PFSK-1 (cell line): ENCODE measurements around the gene RAP1GDS1.

Source experiments
- POLR2AphosphoS5 ChIP-seq: IDR thresholded peaks from 2 replicates; pipeline ENCODE4 v1.6.1; 2012; ENCODE audit warnings: low read depth, mild to moderate bottlenecking, control low read depth, low read length, moderate library complexity
- SIN3A ChIP-seq: IDR thresholded peaks from 2 replicates; pipeline ENCODE4 v1.6.1; 2012; ENCODE audit warnings: mild to moderate bottlenecking, low read length, moderate library complexity, borderline replicate concordance; ENCODE audit not compliant: insufficient read depth
- TF ChIP-seq, protein P1 (sequence below), 2 experiments: IDR thresholded peaks; 2 replicates each; pipeline versions ENCODE4 v1.6.1 to v1.8.0; 2011 to 2012; ENCODE audit warnings: low read depth in 2 of 2, low read length in 2 of 2, control low read depth in 1 of 2, inconsistent platforms in 1 of 2, mild to moderate bottlenecking in 1 of 2, moderate library complexity in 1 of 2; ENCODE audit not compliant: insufficient read depth in 1 of 2

GRCh38 chr4:98490251-98490650 lies 229.1 kb downstream of the RAP1GDS1 start:
- no peak for TF ChIP-seq SIN3A
- TF ChIP-seq, protein P1, sequence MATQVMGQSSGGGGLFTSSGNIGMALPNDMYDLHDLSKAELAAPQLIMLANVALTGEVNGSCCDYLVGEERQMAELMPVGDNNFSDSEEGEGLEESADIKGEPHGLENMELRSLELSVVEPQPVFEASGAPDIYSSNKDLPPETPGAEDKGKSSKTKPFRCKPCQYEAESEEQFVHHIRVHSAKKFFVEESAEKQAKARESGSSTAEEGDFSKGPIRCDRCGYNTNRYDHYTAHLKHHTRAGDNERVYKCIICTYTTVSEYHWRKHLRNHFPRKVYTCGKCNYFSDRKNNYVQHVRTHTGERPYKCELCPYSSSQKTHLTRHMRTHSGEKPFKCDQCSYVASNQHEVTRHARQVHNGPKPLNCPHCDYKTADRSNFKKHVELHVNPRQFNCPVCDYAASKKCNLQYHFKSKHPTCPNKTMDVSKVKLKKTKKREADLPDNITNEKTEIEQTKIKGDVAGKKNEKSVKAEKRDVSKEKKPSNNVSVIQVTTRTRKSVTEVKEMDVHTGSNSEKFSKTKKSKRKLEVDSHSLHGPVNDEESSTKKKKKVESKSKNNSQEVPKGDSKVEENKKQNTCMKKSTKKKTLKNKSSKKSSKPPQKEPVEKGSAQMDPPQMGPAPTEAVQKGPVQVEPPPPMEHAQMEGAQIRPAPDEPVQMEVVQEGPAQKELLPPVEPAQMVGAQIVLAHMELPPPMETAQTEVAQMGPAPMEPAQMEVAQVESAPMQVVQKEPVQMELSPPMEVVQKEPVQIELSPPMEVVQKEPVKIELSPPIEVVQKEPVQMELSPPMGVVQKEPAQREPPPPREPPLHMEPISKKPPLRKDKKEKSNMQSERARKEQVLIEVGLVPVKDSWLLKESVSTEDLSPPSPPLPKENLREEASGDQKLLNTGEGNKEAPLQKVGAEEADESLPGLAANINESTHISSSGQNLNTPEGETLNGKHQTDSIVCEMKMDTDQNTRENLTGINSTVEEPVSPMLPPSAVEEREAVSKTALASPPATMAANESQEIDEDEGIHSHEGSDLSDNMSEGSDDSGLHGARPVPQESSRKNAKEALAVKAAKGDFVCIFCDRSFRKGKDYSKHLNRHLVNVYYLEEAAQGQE (IDR thresholded peaks at IDR 0.05; ENCODE audit: insufficient read depth in 1 of 2, low read depth in 2 of 2, low read length in 2 of 2): no peak
- TF ChIP-seq POLR2AphosphoS5: no peak
